HG02588 (cell line): Measurements from ENCODE around the gene LRP1B.

Experiments
- ATAC-seq: cut with Tn5 transposase; IDR thresholded peaks from one replicate; pipeline ENCODE4 v1.9.1; 2021; ENCODE audit warnings: mild to moderate bottlenecking, moderate library complexity; ENCODE audit not compliant: unreplicated experiment

Gene LRP1B

GRCh38 chr2:141524777-141525176 is 606.0 kb downstream of the LRP1B start:
- no peak for ATAC-seq

GRCh38 chr2:141523199-141523598 is 607.6 kb downstream of the LRP1B start:
- no peak for ATAC-seq

- ATAC-seq: no peak
Observed at GRCh38 chr2:141522702-141523101, 608.1 kb downstream of the LRP1B start.

- ATAC-seq: peak; percentile 81
Observed at GRCh38 chr2:141522048-141522447, 608.8 kb downstream of the LRP1B start.

GRCh38 chr2:141519906-141520305 is 610.9 kb downstream of the LRP1B start:
- ATAC-seq: no peak

- no peak for ATAC-seq
Observed at GRCh38 chr2:141517852-141518421, 612.9 kb downstream of the LRP1B start.

GRCh38 chr2:141517180-141517851 is 613.5 kb downstream of the LRP1B start:
- no peak for ATAC-seq

GRCh38 chr2:141515931-141516330 is 614.9 kb downstream of the LRP1B start:
- ATAC-seq: no peak

- ATAC-seq: peak; percentile 100
Observed at GRCh38 chr2:141513853-141514252, 617.0 kb downstream of the LRP1B start.

GRCh38 chr2:141508806-141509595 is 621.8 kb downstream of the LRP1B start:
- no peak for ATAC-seq

GRCh38 chr2:141508086-141508752 is 622.6 kb downstream of the LRP1B start:
- no peak for ATAC-seq

GRCh38 chr2:141506135-141506534 is 624.7 kb downstream of the LRP1B start:
- ATAC-seq: no peak

GRCh38 chr2:141501752-141502151 is 629.1 kb downstream of the LRP1B start:
- no peak for ATAC-seq

- ATAC-seq: no peak
Observed at GRCh38 chr2:141499123-141499522, 631.7 kb downstream of the LRP1B start.

GRCh38 chr2:141498561-141498960 is 632.3 kb downstream of the LRP1B start:
- ATAC-seq: no peak

GRCh38 chr2:141497272-141497671 is 633.5 kb downstream of the LRP1B start:
- ATAC-seq: no peak

- no peak for ATAC-seq
Observed at GRCh38 chr2:141496810-141497209, 634.0 kb downstream of the LRP1B start.

- no peak for ATAC-seq
Observed at GRCh38 chr2:141493936-141494335, 636.9 kb downstream of the LRP1B start.

- no peak for ATAC-seq
Observed at GRCh38 chr2:141492816-141493215, 638.0 kb downstream of the LRP1B start.

GRCh38 chr2:141490886-141491285 is 639.9 kb downstream of the LRP1B start:
- no peak for ATAC-seq

GRCh38 chr2:141482697-141483096 is 648.1 kb downstream of the LRP1B start:
- ATAC-seq: no peak
